HEK293T (cell line): ENCODE measurements around the gene RAPH1.

Experiments
- ARNT ChIP-seq: fragments of 450-650 bp; IDR thresholded peaks from 2 replicates; pipeline ENCODE4 v1.6.1; 2017; ENCODE audit warnings: mild to moderate bottlenecking
- BHLHE40 ChIP-seq: fragments of 450-650 bp; IDR thresholded peaks from 2 replicates; pipeline ENCODE4 v1.6.1; 2016; ENCODE audit warnings: mild to moderate bottlenecking, moderate library complexity, borderline replicate concordance
- CTBP1 ChIP-seq: fragments of 450-650 bp; IDR thresholded peaks from 2 replicates; pipeline ENCODE4 v1.6.1; 2016; ENCODE audit warnings: borderline replicate concordance
- ELF4 ChIP-seq: fragments of 450-650 bp; IDR thresholded peaks from 2 replicates; pipeline ENCODE4 v1.6.1; 2017; ENCODE audit warnings: antibody characterized with exemption
- FOXA1 ChIP-seq: fragments of 450-650 bp; IDR thresholded peaks from 2 replicates; pipeline ENCODE4 v1.6.1; 2016; ENCODE audit warnings: mild to moderate bottlenecking
- FOXK2 ChIP-seq: fragments of 450-650 bp; IDR thresholded peaks from 2 replicates; pipeline ENCODE4 v1.6.1; 2016; ENCODE audit warnings: mild to moderate bottlenecking
- FOXM1 ChIP-seq: fragments of 450-650 bp; IDR thresholded peaks from 2 replicates; pipeline ENCODE4 v1.6.1; 2017; ENCODE audit warnings: mild to moderate bottlenecking, borderline replicate concordance
- HDGF ChIP-seq: fragments of 450-650 bp; IDR thresholded peaks from 2 replicates; pipeline ENCODE4 v1.6.1; 2017; ENCODE audit warnings: antibody characterized with exemption, borderline replicate concordance
- L3MBTL2 ChIP-seq: fragments of 450-650 bp; conservative IDR thresholded peaks from 2 replicates; pipeline ENCODE4 v1.6.1; 2016; ENCODE audit warnings: mild to moderate bottlenecking
- NFRKB ChIP-seq: fragments of 450-650 bp; IDR thresholded peaks from 2 replicates; pipeline ENCODE4 v1.6.1; 2016; ENCODE audit warnings: mild to moderate bottlenecking, moderate library complexity
- PKNOX1 ChIP-seq: fragments of 450-650 bp; IDR thresholded peaks from 2 replicates; pipeline ENCODE4 v1.6.1; 2016
- SP1 ChIP-seq: fragments of 450-650 bp; IDR thresholded peaks from 2 replicates; pipeline ENCODE4 v1.6.1; 2017
- SUZ12 ChIP-seq: fragments of 450-650 bp; IDR thresholded peaks from 2 replicates; pipeline ENCODE4 v1.6.1; 2016; ENCODE audit warnings: mild to moderate bottlenecking
- TARDBP ChIP-seq: fragments of 450-650 bp; IDR thresholded peaks from 2 replicates; pipeline ENCODE4 v1.6.1; 2016

- TF ChIP-seq PKNOX1 (no peak), FOXA1 (no peak), ELF4 (no peak), SUZ12 (no peak), FOXM1 (no peak), HDGF (no peak), SP1 (no peak), BHLHE40 (no peak), FOXK2 (no peak), TARDBP (no peak), ARNT (no peak), L3MBTL2 (no peak), CTBP1 (no peak), NFRKB (no peak)
Measured at GRCh38 chr2:203359450-203359849, 175.7 kb downstream of the RAPH1 start.
